Uterus (tissue), 2 donors: ENCODE measurements around the gene RALGPS2.

Experiments used
- POLR2A ChIP-seq, 2 donors: fragments of 450-650 bp; IDR thresholded peaks; one replicate each; pipeline ENCODE4 v1.6.1; 2016; ENCODE audit warnings: antibody characterized with exemption in 2 of 2, mild to moderate bottlenecking in 1 of 2, moderate library complexity in 1 of 2
- TF ChIP-seq, protein P1 (sequence below), 4 experiments: fragments of 200-600 bp in 2 of 4; fragments of 450-650 bp in 2 of 4; sonication (generic) in 2 of 4; IDR thresholded peaks; one replicate each; pipeline ENCODE4 v1.5.1; 2016 to 2019; ENCODE audit warnings: antibody characterized with exemption in 4 of 4, mild to moderate bottlenecking in 2 of 4, moderate library complexity in 1 of 4

DNA sequence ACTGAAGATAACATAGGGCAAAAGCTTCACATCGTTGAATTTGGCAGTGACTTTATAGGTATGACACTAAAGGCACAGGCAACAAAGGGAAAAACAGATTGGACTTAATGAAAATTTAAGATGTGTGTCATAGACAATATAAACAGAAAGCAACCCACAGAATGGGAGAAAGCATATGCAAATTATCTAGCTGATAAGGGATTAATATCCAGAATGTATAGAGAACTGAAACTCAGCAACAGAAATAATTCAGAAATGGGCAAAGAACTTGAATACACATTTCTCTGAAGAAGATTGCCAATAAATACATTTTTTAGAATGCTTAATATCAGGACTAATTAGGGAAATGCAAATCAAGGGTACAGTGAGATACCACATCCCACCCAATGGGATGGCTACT, 201.0 kb downstream of the RALGPS2 start:
- TF ChIP-seq, protein P1, sequence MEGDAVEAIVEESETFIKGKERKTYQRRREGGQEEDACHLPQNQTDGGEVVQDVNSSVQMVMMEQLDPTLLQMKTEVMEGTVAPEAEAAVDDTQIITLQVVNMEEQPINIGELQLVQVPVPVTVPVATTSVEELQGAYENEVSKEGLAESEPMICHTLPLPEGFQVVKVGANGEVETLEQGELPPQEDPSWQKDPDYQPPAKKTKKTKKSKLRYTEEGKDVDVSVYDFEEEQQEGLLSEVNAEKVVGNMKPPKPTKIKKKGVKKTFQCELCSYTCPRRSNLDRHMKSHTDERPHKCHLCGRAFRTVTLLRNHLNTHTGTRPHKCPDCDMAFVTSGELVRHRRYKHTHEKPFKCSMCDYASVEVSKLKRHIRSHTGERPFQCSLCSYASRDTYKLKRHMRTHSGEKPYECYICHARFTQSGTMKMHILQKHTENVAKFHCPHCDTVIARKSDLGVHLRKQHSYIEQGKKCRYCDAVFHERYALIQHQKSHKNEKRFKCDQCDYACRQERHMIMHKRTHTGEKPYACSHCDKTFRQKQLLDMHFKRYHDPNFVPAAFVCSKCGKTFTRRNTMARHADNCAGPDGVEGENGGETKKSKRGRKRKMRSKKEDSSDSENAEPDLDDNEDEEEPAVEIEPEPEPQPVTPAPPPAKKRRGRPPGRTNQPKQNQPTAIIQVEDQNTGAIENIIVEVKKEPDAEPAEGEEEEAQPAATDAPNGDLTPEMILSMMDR (IDR thresholded peaks at IDR 0.05) = no peak
- TF ChIP-seq POLR2A (IDR thresholded peaks at IDR 0.05) = no peak
